ENCODE measurements around the gene STAP2.
"Not testable (repeated sequence)": the region's sequence is repeated elsewhere in the genome, so short reads cannot be mapped to it uniquely, and the experiment has no call there.

The STAP2 gene

DNA sequence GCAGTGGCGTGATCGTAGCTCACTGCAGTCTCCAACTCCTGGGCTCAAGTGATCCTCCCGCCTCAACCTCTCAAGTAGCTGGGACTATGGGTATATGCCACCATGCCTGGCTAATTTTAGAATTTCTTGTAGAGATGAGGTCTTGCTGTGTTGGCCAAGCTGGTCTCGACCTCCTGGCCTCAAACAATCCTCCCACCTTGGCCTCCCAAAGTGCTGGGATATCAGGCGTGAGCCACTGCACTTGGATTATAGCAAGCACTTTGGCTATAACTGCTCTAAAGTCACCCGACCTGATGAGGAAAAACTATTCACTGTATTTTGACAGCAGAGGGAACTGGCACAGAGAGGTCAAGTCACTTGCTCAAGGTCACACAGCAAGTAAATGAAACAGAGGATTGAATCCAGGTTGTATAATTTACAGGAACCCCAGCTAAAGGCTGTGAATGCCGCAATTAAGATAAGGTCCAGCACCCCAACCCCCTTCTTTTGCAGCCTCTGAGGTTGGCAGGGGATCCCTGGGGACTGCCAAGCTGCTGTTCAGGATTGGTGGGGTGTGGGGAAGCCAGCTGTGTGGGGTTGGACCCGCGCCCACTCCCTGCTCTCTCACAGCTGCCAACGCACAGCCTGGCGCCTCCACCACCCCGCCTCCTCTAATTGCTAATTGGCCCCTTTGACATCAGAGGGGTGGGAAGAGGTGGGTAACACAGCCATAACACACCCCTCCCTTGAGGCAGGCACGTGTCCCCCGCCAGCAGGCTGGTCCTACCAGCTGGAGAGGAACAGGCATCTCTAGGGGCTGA lies 42.5 kb downstream of the STAP2 start:
- DNase-seq, result peak; percentile 62

DNA sequence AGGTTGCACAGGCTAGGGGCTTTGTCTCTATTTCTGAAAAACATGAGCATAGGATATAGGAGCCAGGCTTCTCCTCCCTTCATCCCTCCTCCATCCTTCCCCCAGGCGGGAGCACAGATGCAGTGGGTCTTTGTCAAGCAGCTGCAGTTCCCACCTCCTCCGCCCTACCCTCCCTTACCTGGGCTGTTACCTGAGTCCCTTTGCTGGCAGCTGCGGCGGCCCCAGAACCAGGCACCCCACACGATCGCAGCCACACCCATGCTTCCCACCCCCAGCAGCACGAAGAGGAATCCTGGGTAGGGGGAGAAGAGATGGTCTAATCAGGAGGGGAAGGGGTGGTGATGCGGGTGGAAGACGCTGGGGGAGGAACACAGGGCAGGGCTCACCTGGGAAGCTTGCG lies 44.2 kb downstream of the STAP2 start:
- no peak for DNase-seq

DNA sequence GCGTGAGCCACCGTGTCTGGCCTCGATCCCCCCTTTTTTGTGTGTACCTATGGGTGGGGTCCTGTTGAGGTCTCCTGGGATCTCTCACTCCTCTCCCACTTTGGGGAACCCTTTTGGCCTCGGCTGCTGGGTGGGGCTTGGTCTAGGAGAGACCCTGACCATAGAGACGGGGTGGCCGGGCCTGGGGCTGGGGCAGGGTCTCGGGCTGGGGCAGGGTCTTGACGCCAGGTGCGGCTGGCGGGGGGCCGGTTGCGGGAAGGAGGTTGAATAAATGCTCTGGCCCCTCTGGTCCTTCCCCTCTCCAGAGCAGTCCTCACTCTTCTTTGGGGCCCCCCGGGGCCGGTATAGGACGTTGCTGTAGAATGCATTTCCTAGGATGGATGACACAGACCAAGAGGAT lies 46.1 kb downstream of the STAP2 start:
- no peak for DNase-seq

DNA sequence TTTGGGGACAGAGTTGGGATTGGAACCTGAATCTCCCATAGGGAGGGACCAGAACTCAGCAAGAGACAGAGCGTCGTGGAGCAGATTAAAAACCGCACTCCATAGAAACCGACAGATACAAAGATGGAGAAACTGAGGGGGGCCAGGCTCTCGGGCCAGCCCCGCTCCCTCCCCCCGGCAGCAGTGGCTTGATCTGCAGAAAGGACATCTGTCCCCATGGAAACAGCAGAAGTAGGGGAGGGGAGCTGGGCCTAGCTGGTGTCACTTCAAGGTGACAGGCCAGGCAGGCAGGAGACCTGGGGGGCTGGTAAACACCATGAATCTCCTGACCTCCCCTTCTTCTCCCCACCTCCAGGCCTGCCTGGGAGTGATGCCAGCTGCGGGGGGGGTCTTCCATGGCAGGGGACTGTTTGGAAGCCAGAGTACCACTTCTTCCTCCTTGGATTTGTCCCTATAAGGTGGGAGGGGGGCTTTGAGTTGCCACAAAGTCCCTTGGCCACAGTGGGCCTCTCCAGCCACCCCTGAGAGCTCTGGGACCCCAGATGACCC lies 47.4 kb downstream of the STAP2 start:
- no peak for DNase-seq

DNA sequence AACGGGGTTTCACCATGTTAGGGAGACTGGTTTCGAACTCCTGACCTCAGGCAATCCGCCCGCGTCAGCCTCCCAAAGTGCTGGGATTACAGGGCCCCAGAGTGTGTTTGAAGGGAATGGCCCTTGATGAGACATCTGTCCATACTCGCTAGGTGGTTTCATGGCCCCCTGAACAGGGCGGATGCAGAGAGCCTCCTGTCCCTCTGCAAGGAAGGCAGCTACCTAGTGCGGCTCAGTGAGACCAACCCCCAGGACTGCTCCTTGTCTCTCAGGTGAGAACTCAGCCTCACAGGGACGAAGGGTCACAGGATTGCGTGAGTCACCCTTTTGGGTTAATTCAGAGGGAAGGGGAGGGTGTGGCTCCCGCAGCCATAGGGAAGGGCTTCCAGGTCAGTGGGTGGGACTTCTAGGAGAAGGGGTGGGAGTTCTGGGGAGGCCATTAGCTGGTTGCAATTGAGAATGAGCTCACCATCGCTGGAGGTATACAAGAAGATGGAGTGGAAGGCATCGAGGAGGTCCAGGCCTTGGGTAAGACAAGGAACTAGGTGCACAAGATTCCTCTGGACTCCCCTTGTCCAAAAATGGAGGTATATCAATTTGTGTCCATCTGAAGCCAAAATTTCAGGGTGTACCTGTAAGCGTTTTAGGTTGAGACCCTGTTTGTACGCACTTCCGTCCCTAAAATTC lies 50.4 kb downstream of the STAP2 start:
- DNase-seq, result no peak

DNA sequence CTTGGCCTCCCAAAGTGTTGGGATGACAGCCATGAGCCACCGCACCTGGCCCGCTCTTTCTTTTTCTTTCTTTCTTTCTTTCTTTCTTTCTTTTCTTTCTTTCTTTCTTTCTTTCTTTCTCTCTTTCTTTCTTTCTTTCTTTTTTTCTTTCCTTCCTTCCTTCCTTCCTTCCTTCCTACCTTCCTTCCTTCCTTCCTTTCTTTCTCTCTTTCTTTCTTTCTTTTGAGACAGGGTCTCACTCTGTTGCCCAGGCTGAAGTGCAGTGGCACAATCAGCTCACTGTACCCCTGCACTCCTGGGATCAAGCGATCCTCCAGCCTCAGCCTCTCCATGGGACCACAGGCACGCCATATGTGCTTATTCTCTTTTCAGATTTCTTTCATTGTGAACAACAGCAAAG lies 52.5 kb downstream of the STAP2 start:
- DNase-seq, result not testable (repeated sequence)

DNA sequence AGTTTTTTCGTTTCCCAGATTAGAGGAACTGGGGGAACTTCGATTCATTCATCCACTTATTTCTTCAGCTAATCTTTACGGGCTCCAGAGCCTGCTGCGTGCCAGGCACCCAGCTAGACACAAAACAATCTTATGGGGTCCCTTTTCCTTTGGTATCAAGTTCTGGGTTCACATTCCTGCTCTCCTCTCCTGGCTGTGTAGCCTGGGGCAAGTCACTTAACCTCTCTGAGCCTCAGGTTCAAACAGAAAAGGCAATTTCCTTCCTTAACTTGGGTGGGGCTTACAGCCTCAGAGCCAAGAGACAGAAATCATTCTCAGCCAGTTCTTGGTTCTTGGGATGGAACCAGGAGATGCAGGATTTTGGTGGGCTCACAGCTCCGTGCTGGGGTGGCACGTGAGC lies 53.7 kb downstream of the STAP2 start:
- no peak for DNase-seq

DNA sequence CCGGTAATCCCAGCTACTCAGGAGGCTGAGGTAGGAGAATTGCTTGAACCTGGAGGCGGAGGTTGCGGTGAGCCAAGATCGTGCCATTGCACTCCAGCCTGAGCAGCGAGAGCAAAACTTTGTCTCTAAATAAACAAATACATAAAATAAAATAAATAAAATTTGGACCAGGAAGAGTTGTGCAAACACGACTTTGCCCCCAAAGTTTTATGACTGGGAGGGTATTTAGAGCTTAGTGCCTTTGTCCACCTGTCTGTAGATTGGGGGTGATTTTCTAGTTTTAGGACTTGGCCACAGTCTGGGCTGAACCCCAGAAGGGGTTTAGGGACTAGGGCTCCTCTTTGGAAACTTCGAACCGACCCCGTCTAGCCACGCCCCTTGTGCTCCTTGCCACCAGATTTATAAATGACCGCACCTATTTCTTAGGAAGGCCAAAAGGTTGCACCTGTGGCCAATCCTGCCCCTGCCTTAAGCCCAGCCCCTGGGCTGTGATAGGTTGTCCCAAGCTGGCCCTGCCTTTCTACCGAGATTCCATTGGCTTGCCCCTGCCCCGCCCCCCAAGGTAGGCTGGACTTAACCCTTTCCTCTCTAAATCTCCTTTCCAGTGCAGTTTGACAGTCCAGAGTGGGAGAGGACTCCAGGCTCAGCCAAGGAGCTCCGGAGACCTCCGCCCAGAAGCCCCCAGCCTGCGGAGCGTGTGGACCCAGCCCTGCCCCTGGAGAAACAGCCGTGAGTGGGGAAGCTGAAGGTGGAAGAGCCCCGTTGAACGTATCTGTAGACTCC lies 54.3 kb downstream of the STAP2 start:
- no peak for DNase-seq

DNA sequence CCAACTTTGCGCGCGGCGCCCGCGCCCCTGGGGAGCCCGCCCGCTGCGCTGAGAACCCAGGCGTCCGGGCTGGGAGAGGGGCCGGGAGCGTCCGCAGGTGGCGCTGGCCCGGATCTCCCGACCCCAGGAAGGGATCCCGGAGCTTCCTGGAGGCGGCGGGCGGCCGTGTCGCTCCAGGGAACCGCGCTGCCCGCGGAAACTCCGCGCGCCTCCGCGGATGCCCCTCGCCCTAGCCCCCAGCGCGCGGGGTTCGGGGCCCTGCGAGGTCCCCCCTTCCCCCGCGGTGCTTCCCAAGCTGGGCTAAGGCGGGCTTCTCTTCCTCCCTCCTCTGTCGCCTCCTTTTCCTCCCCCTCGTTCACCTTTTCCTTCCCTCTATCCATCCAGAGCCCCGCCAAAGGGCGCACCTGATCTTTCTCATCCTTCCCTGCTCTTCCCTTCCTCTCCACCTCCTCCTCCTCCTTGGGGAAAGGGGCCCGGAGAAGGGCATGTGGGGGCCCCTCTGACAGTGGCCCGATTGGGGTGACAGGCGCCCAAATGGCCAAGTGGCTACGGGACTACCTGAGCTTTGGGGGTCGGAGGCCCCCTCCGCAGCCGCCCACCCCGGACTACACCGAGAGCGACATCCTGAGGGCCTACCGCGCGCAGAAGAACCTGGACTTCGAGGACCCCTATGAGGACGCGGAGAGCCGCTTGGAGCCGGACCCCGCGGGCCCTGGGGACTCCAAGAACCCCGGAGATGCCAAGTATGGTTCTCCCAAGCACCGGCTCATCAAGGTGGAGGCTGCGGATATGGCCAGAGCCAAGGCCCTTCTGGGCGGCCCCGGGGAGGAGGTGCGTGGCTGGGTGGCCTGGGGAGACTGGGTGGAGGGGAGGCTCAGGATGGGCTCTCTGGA lies 58.9 kb downstream of the STAP2 start:
- no peak for DNase-seq

DNA sequence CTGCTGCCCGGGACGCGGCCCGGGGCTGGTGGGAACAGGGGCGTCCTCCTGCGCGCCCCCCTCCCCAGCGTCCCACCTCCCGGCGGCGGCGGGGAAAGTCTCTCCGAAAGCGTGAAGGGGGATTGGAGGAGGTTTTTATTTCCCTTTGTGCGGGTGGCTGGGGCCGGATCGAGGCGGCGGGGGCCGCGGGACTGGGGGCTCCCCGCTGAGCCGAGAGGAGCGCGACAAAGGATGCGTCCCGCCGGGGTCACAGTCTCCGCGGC lies 59.4 kb downstream of the STAP2 start:
- DNase-seq, result peak; percentile 30

DNA sequence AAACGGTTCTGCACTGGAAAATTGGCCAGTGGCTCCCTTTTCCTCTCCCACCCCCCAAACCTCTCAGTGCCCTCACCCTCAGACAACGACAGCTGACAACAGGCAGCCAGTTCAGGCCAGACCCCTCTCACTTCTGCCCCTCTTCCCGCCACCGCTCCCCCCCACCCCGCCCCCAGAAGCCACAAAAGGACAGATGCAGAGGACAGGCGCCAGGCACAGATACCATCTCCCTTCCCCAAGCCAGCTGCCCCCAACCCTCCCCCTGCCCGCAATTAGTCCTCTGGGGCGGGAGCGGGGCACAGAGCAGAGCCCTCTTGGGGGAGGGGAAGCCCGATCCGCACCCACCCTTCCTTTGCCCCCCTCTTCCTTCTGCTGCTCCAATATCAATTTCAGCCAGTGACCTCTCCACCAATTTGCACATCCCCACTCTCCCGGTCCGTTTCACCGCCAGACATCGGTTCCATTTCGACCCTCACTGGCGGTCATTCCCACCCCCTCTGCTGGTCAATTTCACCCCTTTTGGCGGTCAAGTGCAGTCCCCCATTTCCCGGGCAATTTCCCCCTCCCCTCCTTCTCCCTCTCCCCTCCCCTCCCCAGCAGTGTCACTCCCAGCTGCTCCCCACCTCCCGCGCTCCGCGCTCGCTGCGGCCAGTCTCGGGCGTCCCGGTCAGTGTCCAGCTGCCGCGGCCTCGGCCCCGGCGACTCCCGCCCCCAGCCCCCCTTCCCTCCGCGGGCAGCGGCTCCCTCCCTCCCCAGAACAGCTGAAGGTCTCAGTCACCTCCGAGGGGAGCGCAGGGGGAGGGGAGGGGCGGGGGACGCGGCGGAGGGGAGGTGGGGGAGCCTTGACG lies 60.0 kb downstream of the STAP2 start, which contains the start of gene SHD:
Gene SHD (plus strand): TSS at position 848 of the 848 bp plus-strand sequence. CDS start 798 bp downstream, outside the sequence.
- DNase-seq, result peak; percentile 33

DNA sequence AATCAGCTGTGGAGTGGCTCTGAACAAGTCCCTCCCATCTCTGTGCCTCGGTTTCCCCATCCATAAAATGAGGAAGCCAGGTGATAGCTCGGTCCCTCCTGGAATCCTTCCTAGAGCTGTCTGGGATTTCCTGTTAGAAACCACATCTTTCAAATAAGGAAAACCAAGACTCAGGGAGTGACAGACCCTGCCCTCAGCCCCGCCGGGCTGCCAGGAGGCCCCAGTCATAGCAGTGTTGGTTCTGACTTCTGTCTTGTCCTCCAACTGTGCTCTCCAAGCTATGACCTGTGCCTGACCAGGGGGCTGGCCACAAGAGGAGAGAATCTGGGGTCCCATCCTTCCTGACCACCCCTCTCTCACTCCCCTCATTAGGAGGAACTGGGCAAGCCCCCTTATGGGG lies 60.6 kb downstream of the STAP2 start:
- DNase-seq, result no peak

DNA sequence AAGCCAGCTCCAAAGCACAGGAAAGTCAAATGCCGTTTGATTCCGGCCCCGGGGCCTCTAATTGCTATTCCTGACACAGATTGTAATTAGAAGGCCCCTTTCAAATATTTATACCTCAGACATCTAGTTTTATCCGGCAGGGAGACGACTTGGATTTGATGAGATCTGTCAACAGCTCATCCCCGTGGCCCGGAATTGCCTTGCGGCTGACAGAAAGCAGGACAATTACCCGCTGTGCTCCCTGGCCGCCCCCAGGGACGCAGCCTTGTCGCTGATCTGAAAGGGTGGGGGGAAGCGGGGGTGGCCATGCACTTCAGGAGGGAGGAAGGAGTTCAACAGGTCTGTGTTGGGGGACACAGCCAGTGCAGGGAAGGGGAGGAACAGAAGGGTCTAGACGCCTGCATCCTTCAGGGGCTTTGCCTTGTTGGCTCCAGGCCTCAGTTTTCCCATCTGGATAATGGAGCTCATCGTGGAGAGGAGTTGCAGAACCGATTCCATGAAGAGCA lies 61.4 kb downstream of the STAP2 start:
- no peak for DNase-seq

DNA sequence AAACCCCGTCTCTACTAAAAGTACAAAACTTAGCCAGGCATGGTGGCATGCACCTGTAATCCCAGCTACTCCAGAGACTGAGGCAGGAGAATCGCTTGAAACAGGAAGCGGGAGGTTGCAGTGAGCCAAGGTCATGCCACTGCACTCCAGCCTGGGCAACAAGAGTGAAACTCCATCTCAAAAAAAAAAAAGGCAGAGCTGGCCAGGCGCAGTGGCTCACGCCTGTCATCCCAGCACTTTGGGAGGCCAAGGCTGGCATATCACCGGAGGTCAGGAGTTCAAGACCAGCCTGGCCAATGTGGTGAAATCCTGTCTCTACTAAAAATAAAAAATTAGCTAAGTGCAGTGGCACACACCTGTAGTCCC lies 64.3 kb downstream of the STAP2 start:
- DNase-seq, result not testable (repeated sequence)
